ENCODE measurements around the gene FXYD5.

The FXYD5 gene

GRCh38 chr19:35216833-35217648 is 62.5 kb downstream of the FXYD5 start:
- peak; percentile 24 for DNase-seq

- DNase-seq, result no peak
Measured at GRCh38 chr19:35217649-35217990, 63.1 kb downstream of the FXYD5 start.

- no peak for DNase-seq
Measured at GRCh38 chr19:35219008-35219407, 64.5 kb downstream of the FXYD5 start.

Measured in COR-L47 (cell line).